Lower leg skin (tissue), 3 donors: ENCODE results near the gene GNAI2.

Experiments used
- CTCF ChIP-seq, 3 donors: fragments of 450-650 bp; IDR thresholded peaks; one replicate each; pipeline ENCODE4 v1.5.1; 2016; ENCODE audit warnings: antibody characterized with exemption in 3 of 3, mild to moderate bottlenecking in 3 of 3, moderate library complexity in 2 of 3
- POLR2A ChIP-seq, 2 donors: fragments of 450-650 bp; IDR thresholded peaks; one replicate each; pipeline ENCODE4 v1.6.1; 2016 to 2017; ENCODE audit warnings: antibody characterized with exemption in 2 of 2, mild to moderate bottlenecking in 1 of 2, moderate library complexity in 1 of 2

GRCh38 chr3:50221411-50222168 lies 14.4 kb upstream of the GNAI2 start:
- TF ChIP-seq CTCF (IDR thresholded peaks at IDR 0.05): no peak
- TF ChIP-seq POLR2A (IDR thresholded peaks at IDR 0.05): no peak
